HL-60 (cell line): ENCODE data around the gene FJX1.

Experiments used
- CTCF ChIP-seq: IDR thresholded peaks from one replicate; pipeline ENCODE4 v1.5.1; 2011; ENCODE audit warnings: low read length, control low read depth, inconsistent platforms; ENCODE audit not compliant: insufficient read depth
- POLR2AphosphoS5 ChIP-seq: IDR thresholded peaks from 2 replicates; pipeline ENCODE4 v1.6.1; 2012; ENCODE audit warnings: low read depth
- SPI1 ChIP-seq: IDR thresholded peaks from 2 replicates; pipeline ENCODE4 v1.6.1; 2012; ENCODE audit warnings: low read depth, mild to moderate bottlenecking, borderline replicate concordance

- no peak for TF ChIP-seq CTCF
- TF ChIP-seq POLR2AphosphoS5, result no peak
- no peak for TF ChIP-seq SPI1
Measured at GRCh38 chr11:35610631-35611030, 7.6 kb upstream of the FJX1 start.
